HG02943 (cell line): ENCODE measurements around the gene OR10G2.
"Not testable (repeated sequence)": the region's sequence is repeated elsewhere in the genome, so short reads cannot be mapped to it uniquely, and the experiment has no call there.

Source experiments
- ATAC-seq: cut with Tn5 transposase; IDR thresholded peaks from one replicate; pipeline ENCODE4 v1.9.1; 2021; ENCODE audit warnings: mild to moderate bottlenecking, low read depth, moderate library complexity; ENCODE audit not compliant: unreplicated experiment

The OR10G2 gene, protein sequence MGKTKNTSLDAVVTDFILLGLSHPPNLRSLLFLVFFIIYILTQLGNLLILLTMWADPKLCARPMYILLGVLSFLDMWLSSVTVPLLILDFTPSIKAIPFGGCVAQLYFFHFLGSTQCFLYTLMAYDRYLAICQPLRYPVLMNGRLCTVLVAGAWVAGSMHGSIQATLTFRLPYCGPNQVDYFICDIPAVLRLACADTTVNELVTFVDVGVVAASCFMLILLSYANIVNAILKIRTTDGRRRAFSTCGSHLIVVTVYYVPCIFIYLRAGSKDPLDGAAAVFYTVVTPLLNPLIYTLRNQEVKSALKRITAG

GRCh38 chr14:21634840-21635239 is at the start of gene OR10G2:
Gene OR10G2, minus strand, starts transcription at chr14:21634940. Its CDS starts 98 bp downstream, at chr14:21634842.
- ATAC-seq: no peak

- no peak for ATAC-seq
These were observed 45.3 kb upstream of the OR10G2 start for GRCh38 chr14:21680072-21680471.

DNA sequence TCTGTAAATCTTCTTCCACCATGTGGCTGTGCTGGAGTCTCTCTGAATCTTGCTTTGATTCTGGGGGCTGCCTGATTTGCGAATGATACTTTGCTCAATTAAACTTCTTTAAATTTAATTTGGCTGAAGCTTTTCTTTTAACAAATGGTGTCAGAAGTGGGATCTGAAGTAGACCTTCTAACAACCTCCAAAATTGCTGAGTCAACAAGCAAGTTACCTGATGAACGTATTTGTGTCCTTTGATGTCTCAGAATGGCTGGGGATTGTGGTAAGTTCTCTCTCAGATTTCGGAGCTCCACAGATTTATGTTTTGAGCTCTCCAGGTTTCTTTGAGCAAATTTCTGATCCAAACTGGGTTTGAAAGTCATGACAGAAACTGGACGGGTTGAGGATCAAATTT is 40.8 kb upstream of the OR10G2 start:
- no peak for ATAC-seq

- no peak for ATAC-seq
These were observed 39.0 kb upstream of the OR10G2 start, which contains the start of gene OR4E1 for GRCh38 chr14:21673718-21674117. Gene OR4E1, minus strand, starts transcription at chr14:21673818. Its CDS starts 2,883 bp downstream, at chr14:21670935.

- ATAC-seq: no peak
These were observed 37.4 kb upstream of the OR10G2 start for GRCh38 chr14:21672116-21672515.

- no peak for ATAC-seq
These were observed 36.6 kb upstream of the OR10G2 start for GRCh38 chr14:21671371-21671770.

DNA sequence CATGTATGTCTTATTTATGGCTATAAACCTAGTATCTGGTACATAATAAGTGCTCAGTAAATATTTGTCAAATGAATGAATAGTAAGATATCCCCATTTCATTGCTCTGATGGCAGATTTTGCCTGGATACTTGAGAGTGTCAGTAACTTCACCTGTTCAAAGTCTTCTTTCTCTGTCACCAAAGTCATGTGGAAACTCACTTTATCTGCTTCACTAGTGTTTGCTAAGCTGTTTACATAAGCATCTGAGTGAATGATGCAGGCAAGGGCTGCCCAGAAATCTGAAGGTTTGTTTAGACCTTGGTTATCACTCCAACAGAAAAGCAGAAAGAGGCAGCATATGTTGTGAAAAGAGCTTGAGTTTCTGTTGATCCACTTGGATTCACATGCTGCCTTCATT is 34.5 kb upstream of the OR10G2 start:
- no peak for ATAC-seq

DNA sequence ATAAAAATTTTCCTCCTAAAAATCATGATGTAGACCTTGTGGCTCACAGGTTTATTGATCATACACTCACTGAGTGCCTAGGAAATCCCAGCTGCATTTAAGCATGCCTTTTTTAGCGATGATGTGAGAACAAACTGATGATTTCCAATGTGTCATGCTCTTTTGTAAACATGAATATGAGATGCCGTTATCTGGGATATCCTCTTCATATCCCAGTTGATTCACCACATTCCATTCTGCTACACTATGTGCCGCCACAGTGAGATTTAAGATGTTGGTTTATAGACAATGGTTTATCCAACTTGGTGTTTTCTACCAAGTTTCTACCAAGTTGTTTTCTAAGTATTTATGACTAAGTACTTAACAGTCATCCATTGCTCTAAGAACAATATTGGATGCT is 33.6 kb upstream of the OR10G2 start:
- ATAC-seq: no peak

GRCh38 chr14:21656980-21657379 is 22.2 kb upstream of the OR10G2 start:
- no peak for ATAC-seq

GRCh38 chr14:21654215-21654614 is 19.5 kb upstream of the OR10G2 start:
- ATAC-seq: no peak

GRCh38 chr14:21653331-21653885 is 18.7 kb upstream of the OR10G2 start, which contains the start of gene OR4E2:
Gene OR4E2, plus strand, starts transcription at chr14:21653835. Its CDS starts 11,248 bp downstream, at chr14:21665083.
- no peak for ATAC-seq

GRCh38 chr14:21652209-21652808 is 17.6 kb upstream of the OR10G2 start:
- ATAC-seq: no peak

GRCh38 chr14:21647380-21647779 is 12.6 kb upstream of the OR10G2 start:
- ATAC-seq: no peak

DNA sequence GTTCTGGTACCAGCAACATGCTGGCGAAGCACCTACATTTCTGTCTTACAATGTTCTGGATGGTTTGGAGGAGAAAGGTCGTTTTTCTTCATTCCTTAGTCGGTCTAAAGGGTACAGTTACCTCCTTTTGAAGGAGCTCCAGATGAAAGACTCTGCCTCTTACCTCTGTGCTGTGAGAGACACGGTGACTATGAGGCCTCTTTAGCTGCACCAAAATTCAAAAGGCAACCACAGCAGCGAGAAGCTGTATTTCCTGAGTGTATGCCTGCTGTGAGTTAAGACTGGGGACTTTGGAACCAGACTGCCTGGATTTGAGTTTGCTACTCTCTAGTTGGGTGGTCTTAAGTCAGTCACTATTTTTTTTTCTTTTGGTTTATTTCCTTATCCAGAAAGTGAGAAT is 8.7 kb upstream of the OR10G2 start:
- ATAC-seq: no peak

DNA sequence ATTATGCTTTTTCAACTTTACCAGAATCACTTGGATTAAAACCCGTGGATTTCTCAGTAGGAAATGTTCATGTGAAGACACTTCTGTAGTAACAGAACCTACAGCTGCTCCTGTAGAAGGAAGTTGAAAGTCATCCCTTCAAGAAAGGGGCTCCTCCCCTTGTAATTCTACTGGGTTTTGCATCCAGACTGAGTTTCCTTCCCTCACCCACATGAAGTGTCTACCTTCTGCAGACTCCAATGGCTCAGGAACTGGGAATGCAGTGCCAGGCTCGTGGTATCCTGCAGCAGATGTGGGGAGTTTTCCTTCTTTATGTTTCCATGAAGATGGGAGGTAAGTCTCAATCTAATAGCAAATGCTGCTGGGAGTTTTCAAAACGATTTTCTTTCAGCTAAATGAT is 7.9 kb upstream of the OR10G2 start:
- no peak for ATAC-seq

- no peak for ATAC-seq
These were observed 3.7 kb downstream of the OR10G2 start for GRCh38 chr14:21631084-21631483.

DNA sequence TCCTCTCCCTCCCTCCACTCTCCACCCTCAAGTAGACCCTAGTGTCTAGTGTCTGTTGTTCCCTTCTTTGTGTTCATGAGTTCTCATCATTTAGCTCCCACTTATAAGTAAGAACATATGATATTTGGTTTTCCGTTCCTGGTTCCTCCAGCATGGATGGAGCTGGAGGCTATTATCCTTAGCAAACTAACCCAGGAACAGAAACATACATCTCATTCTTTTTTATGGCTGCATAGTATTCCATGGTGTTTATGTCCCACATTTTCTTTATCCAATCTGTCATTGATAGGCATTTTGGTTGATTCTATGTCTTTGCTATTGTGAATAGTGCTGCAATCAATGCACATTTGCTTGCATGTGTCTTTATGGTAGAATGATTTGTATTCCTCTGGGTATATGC is 4.2 kb downstream of the OR10G2 start:
- ATAC-seq: not testable (repeated sequence)

DNA sequence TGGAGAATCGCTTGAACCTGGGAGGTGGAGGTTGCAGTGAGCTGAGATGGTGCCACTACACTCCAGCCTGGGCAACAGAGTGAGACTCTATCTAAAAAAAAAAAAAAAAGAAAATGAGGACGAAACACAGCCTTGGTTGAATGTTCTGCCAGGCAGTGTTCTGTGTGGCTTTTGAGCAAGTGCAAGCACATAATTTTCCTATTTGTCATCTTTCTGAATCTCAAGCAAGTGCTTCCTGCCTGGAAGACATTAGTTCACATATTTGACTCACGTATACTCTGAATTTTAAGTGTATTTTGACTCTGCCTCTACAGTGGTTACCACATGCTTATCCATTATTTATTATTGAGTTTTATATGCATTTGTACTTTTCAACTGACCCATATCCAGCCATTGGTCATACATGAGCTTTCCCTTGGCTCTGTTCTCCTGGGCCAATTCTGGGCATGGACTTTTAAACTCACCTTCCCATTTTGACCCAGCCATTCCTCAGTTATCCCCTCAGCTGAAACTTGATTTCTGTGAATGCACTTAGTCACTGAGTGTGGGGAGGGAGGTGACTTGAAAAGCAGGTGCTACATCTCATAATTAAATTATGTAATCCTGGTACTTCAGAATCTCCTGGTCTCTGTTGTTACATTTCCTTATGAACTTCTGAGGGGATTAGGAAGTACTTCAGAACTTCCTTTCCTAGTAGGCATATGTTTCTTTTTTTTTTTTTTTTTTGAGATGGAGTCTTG is 8.1 kb downstream of the OR10G2 start:
- ATAC-seq: no peak

- ATAC-seq: no peak
These were observed 17.1 kb downstream of the OR10G2 start for GRCh38 chr14:21617614-21618013.

DNA sequence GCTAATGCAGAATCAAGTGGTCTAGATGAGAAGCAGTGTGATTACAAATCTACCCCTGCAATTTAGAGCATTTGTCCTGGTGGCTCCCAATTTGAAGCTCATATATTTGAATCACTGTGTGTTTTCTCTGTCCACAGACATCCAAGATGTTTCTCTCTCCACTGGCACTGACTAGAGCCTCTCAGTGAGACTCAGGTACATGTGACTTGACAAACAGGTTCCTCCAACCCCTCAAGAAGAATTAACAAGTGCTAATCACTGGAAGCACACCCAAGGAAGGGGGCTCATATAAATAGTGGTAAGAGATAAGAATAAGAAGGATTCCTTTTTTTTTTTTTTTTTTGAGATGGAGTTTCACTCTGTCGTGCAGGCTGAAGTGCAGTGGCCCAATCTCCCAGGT is 20.5 kb downstream of the OR10G2 start:
- no peak for ATAC-seq

DNA sequence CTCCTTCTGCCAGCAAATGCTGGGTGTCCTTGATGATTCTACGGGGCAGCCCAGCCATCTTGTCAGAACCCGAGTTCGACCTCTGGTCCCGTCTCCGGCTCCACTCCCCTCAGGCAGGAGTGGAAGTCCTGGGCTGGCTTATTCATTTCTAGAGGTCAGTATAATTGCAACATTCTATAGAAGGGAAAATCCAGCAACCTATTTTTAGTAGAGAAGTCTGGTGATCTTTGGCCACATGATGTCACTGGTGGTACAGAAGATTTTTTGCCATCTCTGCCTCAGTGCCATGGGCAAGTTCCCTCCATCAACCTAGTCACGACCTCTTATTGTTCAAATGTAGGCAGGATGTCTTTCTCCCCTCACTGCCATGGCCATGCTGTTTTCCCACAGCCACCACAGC is 22.4 kb downstream of the OR10G2 start:
- no peak for ATAC-seq
